ENCODE measurements around the gene ZFP36. TPM values are rescaled to one million over a fixed set of nuclear protein-coding genes. Genes with fewer than 3 reads are reported as not detected.

Gene ZFP36
- total RNA-seq, 1 experiment from 2014 or later: 36.3 TPM

DNA sequence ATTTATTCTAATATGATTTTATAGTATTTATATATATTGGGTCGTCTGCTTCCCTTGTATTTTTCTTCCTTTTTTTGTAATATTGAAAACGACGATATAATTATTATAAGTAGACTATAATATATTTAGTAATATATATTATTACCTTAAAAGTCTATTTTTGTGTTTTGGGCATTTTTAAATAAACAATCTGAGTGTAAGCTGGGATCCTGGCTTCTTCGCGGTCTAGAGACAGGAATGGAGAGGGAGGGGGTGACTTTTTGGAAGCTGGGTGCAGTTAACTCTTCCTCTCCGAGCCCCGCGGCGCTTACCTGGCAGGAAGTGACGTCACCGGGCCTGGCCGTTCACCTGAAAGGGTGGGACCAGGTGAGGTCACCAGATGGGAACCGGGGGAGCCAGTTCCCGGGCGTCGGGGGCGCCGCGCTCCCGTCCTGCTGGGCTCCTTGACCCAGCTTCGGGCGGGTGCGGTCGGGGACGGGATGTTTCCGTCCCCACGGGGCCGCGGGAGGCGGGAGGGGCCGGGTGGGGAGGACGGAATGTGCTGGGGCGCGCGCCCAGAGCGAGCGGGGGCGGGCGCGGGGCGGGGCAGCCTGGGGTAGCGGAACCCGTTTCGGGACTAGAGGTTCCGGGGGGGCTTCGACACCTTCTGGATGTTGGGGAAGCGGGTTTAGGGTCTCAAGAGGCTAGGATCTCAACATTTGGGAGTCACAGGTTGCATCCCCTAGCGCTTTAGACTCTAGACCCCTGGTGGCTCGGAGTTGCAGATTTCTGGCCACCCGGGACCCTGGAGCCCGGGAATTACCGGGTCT is 2.8 kb downstream of the ZFP36 start:
- H3K9me2 ChIP-seq (ENCODE audit: insufficient read depth): no peaks in the 10 kb centered on the region
- peaks cover 11% of the 10 kb centered on the region; the same call in 1 of the 2 replicates for H3K36me3 ChIP-seq (ENCODE audit: low read depth)
- no peaks in the 10 kb centered on the region for H3K9me3 ChIP-seq (ENCODE audit: insufficient read depth, low read depth)
- peaks cover 27% of the 10 kb centered on the region for H3K79me2 ChIP-seq (ENCODE audit: low read depth)
- TF ChIP-seq EZH2 (IDR thresholded peaks at IDR 0.05; ENCODE audit: low read depth): no peak
- TF ChIP-seq, protein P1, sequence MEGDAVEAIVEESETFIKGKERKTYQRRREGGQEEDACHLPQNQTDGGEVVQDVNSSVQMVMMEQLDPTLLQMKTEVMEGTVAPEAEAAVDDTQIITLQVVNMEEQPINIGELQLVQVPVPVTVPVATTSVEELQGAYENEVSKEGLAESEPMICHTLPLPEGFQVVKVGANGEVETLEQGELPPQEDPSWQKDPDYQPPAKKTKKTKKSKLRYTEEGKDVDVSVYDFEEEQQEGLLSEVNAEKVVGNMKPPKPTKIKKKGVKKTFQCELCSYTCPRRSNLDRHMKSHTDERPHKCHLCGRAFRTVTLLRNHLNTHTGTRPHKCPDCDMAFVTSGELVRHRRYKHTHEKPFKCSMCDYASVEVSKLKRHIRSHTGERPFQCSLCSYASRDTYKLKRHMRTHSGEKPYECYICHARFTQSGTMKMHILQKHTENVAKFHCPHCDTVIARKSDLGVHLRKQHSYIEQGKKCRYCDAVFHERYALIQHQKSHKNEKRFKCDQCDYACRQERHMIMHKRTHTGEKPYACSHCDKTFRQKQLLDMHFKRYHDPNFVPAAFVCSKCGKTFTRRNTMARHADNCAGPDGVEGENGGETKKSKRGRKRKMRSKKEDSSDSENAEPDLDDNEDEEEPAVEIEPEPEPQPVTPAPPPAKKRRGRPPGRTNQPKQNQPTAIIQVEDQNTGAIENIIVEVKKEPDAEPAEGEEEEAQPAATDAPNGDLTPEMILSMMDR (conservative IDR thresholded peaks at IDR 0.05): no peak
- H3K4me2 ChIP-seq: peak overlapping the region; percentile 99
- CTCF ChIA-PET: interaction anchor here (0.6 to 1.0 kb wide), 2 partner anchors 11 to 67 kb away, joined by 4 to 6 read pairs; partner anchors contain the start of gene SAMD4B
- no TSS peak for BruUV-seq (replicated peaks)
- H3K27ac ChIP-seq: peak overlapping the region; percentile 93
- peaks cover 14% of the 10 kb centered on the region for H4K20me1 ChIP-seq (ENCODE audit: insufficient read depth)
- intact Hi-C loops (cut with micrococcal nuclease; ENCODE audit: unreplicated experiment): loop anchor here (2.0 to 5.0 kb wide), 4 partner anchors 197 to 447 kb away; partner anchors contain the start of gene FBXO27
- DNase-seq: peak; percentile 93 to 97
- peaks cover 61% of the 10 kb centered on the region for H3F3A ChIP-seq (ENCODE audit: insufficient read depth, low read depth)
- no peaks in the 10 kb centered on the region for H3K27me3 ChIP-seq (ENCODE audit: insufficient read depth, low read depth)
- POLR2A ChIA-PET (ENCODE audit: unreplicated experiment): interaction anchor here (0.6 to 1.0 kb wide), 3 partner anchors 8 to 16 kb away, joined by 4 to 18 read pairs (median 5); no protein-coding TSS in a partner anchor
- H3K4me3 ChIP-seq: peak overlapping the region; percentile 99
- peak overlapping the region; percentile 20; the same call in 1 of the 2 replicates for H2AFZ ChIP-seq
- peaks cover 49% of the 10 kb centered on the region for H3K4me1 ChIP-seq (replicated peaks; ENCODE audit: insufficient read depth)

- TF ChIP-seq EZH2 (IDR thresholded peaks at IDR 0.05; ENCODE audit: low read depth): no peak
- TF ChIP-seq, protein P1 (conservative IDR thresholded peaks at IDR 0.05): no peak
- BruUV-seq (replicated peaks): no TSS peak
- no peaks in the 10 kb centered on the region for H3K9me3 ChIP-seq (ENCODE audit: insufficient read depth, low read depth)
- H3K27me3 ChIP-seq (ENCODE audit: insufficient read depth, low read depth): no peaks in the 10 kb centered on the region
- H2AFZ ChIP-seq: peak overlapping the region; percentile 20; the same call in 1 of the 2 replicates
- ChIA-PET CTCF (no interaction called here), POLR2A (ENCODE audit: unreplicated experiment) (interaction anchor here (1.0 kb wide), 1 partner anchor 12 kb away, joined by 4 read pairs; no protein-coding TSS in a partner anchor)
- DNase-seq: peak; percentile 15 to 46
- intact Hi-C loops (cut with micrococcal nuclease; ENCODE audit: unreplicated experiment): loop anchor here (2.0 to 5.0 kb wide), 4 partner anchors 197 to 448 kb away; partner anchors contain the start of gene FBXO27
- peak overlapping the region; percentile 99 for H3K4me3 ChIP-seq
- H3F3A ChIP-seq (ENCODE audit: insufficient read depth, low read depth): peaks cover 57% of the 10 kb centered on the region; the same call in 1 of the 2 replicates
- peaks cover 41% of the 10 kb centered on the region for H3K4me1 ChIP-seq (replicated peaks; ENCODE audit: insufficient read depth)
- no peaks in the 10 kb centered on the region for H3K9me2 ChIP-seq (ENCODE audit: insufficient read depth)
- H3K4me2 ChIP-seq: peak overlapping the region; percentile 99
- H3K27ac ChIP-seq: peak overlapping the region; percentile 93
- H4K20me1 ChIP-seq (ENCODE audit: insufficient read depth): peaks cover 14% of the 10 kb centered on the region
- peaks cover 27% of the 10 kb centered on the region for H3K79me2 ChIP-seq (ENCODE audit: low read depth)
- H3K36me3 ChIP-seq (ENCODE audit: low read depth): peaks cover 11% of the 10 kb centered on the region; the same call in 1 of the 2 replicates
Measured at GRCh38 chr19:39410017-39410830, 3.6 kb downstream of the ZFP36 start.

DNA sequence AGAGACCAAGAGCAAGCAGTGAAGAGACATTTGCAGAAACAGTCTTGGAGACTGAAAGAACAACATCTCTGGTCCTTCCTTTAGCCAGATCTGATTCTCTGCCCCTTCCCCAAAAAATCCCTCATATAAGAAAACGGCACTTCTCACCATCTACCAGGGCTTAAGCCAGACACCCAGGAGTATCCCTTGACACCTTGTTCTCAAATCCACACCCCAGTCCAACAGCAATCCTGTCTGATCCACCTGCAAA is 4.1 kb downstream of the ZFP36 start:
- H3K9me2 ChIP-seq (ENCODE audit: insufficient read depth): no peaks in the 10 kb centered on the region
- intact Hi-C loops (cut with micrococcal nuclease; ENCODE audit: unreplicated experiment): loop anchor here (2.0 to 5.0 kb wide), 4 partner anchors 198 to 448 kb away; partner anchors contain the start of gene FBXO27
- no peak overlapping the region for H2AFZ ChIP-seq
- peak overlapping the region; percentile 93 for H3K27ac ChIP-seq
- no peaks in the 10 kb centered on the region for H3K27me3 ChIP-seq (ENCODE audit: insufficient read depth, low read depth)
- H3K4me3 ChIP-seq: peak overlapping the region; percentile 99
- peaks cover 11% of the 10 kb centered on the region; the same call in 1 of the 2 replicates for H3K36me3 ChIP-seq (ENCODE audit: low read depth)
- H3F3A ChIP-seq (ENCODE audit: insufficient read depth, low read depth): peaks cover 53% of the 10 kb centered on the region; the same call in 1 of the 2 replicates
- DNase-seq: no peak
- H3K9me3 ChIP-seq (ENCODE audit: insufficient read depth, low read depth): no peaks in the 10 kb centered on the region
- peaks cover 14% of the 10 kb centered on the region for H4K20me1 ChIP-seq (ENCODE audit: insufficient read depth)
- peaks cover 27% of the 10 kb centered on the region for H3K79me2 ChIP-seq (ENCODE audit: low read depth)
- TF ChIP-seq, protein P1 (conservative IDR thresholded peaks at IDR 0.05): no peak
- TF ChIP-seq EZH2 (IDR thresholded peaks at IDR 0.05; ENCODE audit: low read depth): no peak
- ChIA-PET CTCF (interaction anchor here (1.4 kb wide), 1 partner anchor 13 kb away, joined by 8 read pairs; no protein-coding TSS in a partner anchor), POLR2A (ENCODE audit: unreplicated experiment) (interaction anchor here (1.3 kb wide), 1 partner anchor 12 kb away, joined by 7 read pairs; no protein-coding TSS in a partner anchor)
- peaks cover 36% of the 10 kb centered on the region for H3K4me1 ChIP-seq (replicated peaks; ENCODE audit: insufficient read depth)
- H3K4me2 ChIP-seq: peak overlapping the region; percentile 99
- BruUV-seq (replicated peaks): no TSS peak
